Liver (tissue), 9 donors: ENCODE measurements around the gene PINLYP. TPM values are rescaled to one million over a fixed set of nuclear protein-coding genes. Genes with fewer than 3 reads are reported as not detected.
A peak's percentile ranks its signal among the peaks of the same experiment; 100 is the strongest.

Experiments used
- DNase-seq: peaks from one replicate; pipeline ENCODE4 v3.0.0-alpha.2; 2017; ENCODE audit warnings: low spot score
- H3K27ac ChIP-seq, 2 donors: one replicate each; pipeline ENCODE4 v1.7.0; 2013; ENCODE audit warnings: inconsistent platforms in 2 of 2, low read length in 2 of 2, control low read depth in 1 of 2, low read depth in 1 of 2, mild to moderate bottlenecking in 1 of 2
- H3K27me3 ChIP-seq, 4 donors: one replicate each; pipeline versions ENCODE4 v1.6.1 to v1.7.0; 2013; ENCODE audit warnings: low read length in 3 of 4, inconsistent platforms in 1 of 4, mild to moderate bottlenecking in 1 of 4, moderate library complexity in 1 of 4; ENCODE audit not compliant: control insufficient read depth in 4 of 4, insufficient read depth in 4 of 4
- H3K36me3 ChIP-seq, 4 donors: one replicate each; pipeline versions ENCODE4 v1.6.1 to v1.7.0; 2013; ENCODE audit warnings: low read length in 3 of 4, mild to moderate bottlenecking in 3 of 4, low read depth in 1 of 4, moderate library complexity in 1 of 4; ENCODE audit not compliant: control insufficient read depth in 4 of 4, insufficient read depth in 3 of 4
- H3K4me1 ChIP-seq, 4 donors: one replicate each; pipeline versions ENCODE4 v1.6.1 to v1.7.0; 2013; ENCODE audit warnings: low read length in 3 of 4, mild to moderate bottlenecking in 3 of 4, moderate library complexity in 1 of 4; ENCODE audit not compliant: control insufficient read depth in 4 of 4, insufficient read depth in 4 of 4
- H3K4me3 ChIP-seq, 3 donors: one replicate each; pipeline versions ENCODE4 v1.6.1 to v1.7.0; 2013; ENCODE audit warnings: low read length in 3 of 3, control low read depth in 1 of 3, low read depth in 1 of 3, mild to moderate bottlenecking in 1 of 3
- H3K9ac ChIP-seq, 2 donors: one replicate each; pipeline ENCODE4 v1.7.0; 2013; ENCODE audit warnings: low read length in 2 of 2, mild to moderate bottlenecking in 2 of 2, moderate library complexity in 2 of 2, control low read depth in 1 of 2, low read depth in 1 of 2
- H3K9me3 ChIP-seq, 4 donors: one replicate each; pipeline versions ENCODE4 v1.6.1 to v1.7.0; 2013; ENCODE audit warnings: low read length in 3 of 4; ENCODE audit not compliant: control insufficient read depth in 4 of 4
- EGR1 ChIP-seq, 2 donors: IDR thresholded peaks; 2 replicates each; pipeline ENCODE4 v1.6.1; 2016 to 2018; ENCODE audit warnings: antibody characterized with exemption in 2 of 2, low read depth in 2 of 2
- FOXA1 ChIP-seq: IDR thresholded peaks from 2 replicates; pipeline ENCODE4 v1.6.1; 2016; ENCODE audit warnings: antibody characterized with exemption
- FOXA2 ChIP-seq: IDR thresholded peaks from 2 replicates; pipeline ENCODE4 v1.6.1; 2016; ENCODE audit warnings: antibody characterized with exemption
- GABPA ChIP-seq, 2 donors: IDR thresholded peaks in 1 of 2; conservative IDR thresholded peaks in 1 of 2; 2 replicates each; pipeline ENCODE4 v1.6.1; 2016; ENCODE audit warnings: antibody characterized with exemption in 2 of 2, mild to moderate bottlenecking in 1 of 2, moderate library complexity in 1 of 2
- HNF4G ChIP-seq: IDR thresholded peaks from 2 replicates; pipeline ENCODE4 v1.6.1; 2016; ENCODE audit warnings: antibody characterized with exemption
- JUND ChIP-seq, 2 donors: IDR thresholded peaks; 2 replicates each; pipeline ENCODE4 v1.6.1; 2016; ENCODE audit warnings: antibody characterized with exemption in 2 of 2
- RAD21 ChIP-seq, 2 donors: IDR thresholded peaks; 2 replicates each; pipeline ENCODE4 v1.6.1; 2016; ENCODE audit warnings: antibody characterized with exemption in 2 of 2, mild to moderate bottlenecking in 2 of 2
- RXRA ChIP-seq, 2 donors: IDR thresholded peaks; 2 replicates each; pipeline ENCODE4 v1.6.1; 2017 to 2018; ENCODE audit warnings: antibody characterized with exemption in 2 of 2, mild to moderate bottlenecking in 1 of 2
- SP1 ChIP-seq: IDR thresholded peaks from 2 replicates; pipeline ENCODE4 v1.6.1; 2018; ENCODE audit warnings: antibody characterized with exemption, mild to moderate bottlenecking
- TAF1 ChIP-seq: conservative IDR thresholded peaks from 2 replicates; pipeline ENCODE4 v1.6.1; 2016; ENCODE audit warnings: antibody characterized with exemption, mild to moderate bottlenecking
- YY1 ChIP-seq: IDR thresholded peaks from 2 replicates; pipeline ENCODE4 v1.6.1; 2016; ENCODE audit warnings: antibody characterized with exemption, mild to moderate bottlenecking
- WGBS: extraction: QIAGEN DNeasy Blood & Tissue Kit; methylation state at CpG from one replicate; pipeline ENCODE4 v1.1.7; 2013; 5-methylcytosine and 5-hydroxymethylcytosine counted together
- polyA plus RNA-seq, 2 donors: library from polyadenylated mRNA; stranded (reverse) in 1 of 2; unstranded in 1 of 2; fragments of 200-250 nt in 1 of 2; fragments of >200 nt in 1 of 2; fragmentation: Nextera tagmentation in 1 of 2; extraction: Ambion mirVana in 1 of 2; gene quantifications; one replicate each; pipeline versions ENCODE4 v1.2.1 to v1.2.3, GENCODE V29; 2013 to 2015
- total RNA-seq, 2 donors: library from RNA; depleted of rRNA; stranded (reverse); fragments of >200 nt; gene quantifications; one replicate each; pipeline ENCODE4 v1.2.3, GENCODE V29; 2014
- TF ChIP-seq, protein P1 (sequence below): IDR thresholded peaks from 2 replicates; pipeline ENCODE4 v1.6.1; 2016; ENCODE audit warnings: antibody characterized with exemption
- TF ChIP-seq, protein P2 (sequence below): IDR thresholded peaks from 2 replicates; pipeline ENCODE4 v1.6.1; 2016; ENCODE audit warnings: antibody characterized with exemption
- TF ChIP-seq, protein P3 (sequence below): IDR thresholded peaks from 2 replicates; pipeline ENCODE4 v1.6.1; 2016; ENCODE audit warnings: antibody characterized with exemption, mild to moderate bottlenecking
- TF ChIP-seq, protein P4 (sequence below): fragments of 150-350 bp; IDR thresholded peaks from 2 replicates; pipeline ENCODE4 v1.5.1; 2017; ENCODE audit warnings: improper control_type of control experiment, low read depth, low read length; ENCODE audit not compliant: missing input control
- TF ChIP-seq, protein P5 (sequence below): IDR thresholded peaks from 2 replicates; pipeline ENCODE4 v1.6.1; 2016; ENCODE audit warnings: antibody characterized with exemption
- donor health status: healthy.
- donor health status: healthy.
- donor health status: healthy.
- donor health status: healthy.
- donor health status: healthy.

PINLYP gene
- total and polyA plus RNA-seq, 4 donors = 0.42 to 4.3 (median 0.57) TPM

DNA sequence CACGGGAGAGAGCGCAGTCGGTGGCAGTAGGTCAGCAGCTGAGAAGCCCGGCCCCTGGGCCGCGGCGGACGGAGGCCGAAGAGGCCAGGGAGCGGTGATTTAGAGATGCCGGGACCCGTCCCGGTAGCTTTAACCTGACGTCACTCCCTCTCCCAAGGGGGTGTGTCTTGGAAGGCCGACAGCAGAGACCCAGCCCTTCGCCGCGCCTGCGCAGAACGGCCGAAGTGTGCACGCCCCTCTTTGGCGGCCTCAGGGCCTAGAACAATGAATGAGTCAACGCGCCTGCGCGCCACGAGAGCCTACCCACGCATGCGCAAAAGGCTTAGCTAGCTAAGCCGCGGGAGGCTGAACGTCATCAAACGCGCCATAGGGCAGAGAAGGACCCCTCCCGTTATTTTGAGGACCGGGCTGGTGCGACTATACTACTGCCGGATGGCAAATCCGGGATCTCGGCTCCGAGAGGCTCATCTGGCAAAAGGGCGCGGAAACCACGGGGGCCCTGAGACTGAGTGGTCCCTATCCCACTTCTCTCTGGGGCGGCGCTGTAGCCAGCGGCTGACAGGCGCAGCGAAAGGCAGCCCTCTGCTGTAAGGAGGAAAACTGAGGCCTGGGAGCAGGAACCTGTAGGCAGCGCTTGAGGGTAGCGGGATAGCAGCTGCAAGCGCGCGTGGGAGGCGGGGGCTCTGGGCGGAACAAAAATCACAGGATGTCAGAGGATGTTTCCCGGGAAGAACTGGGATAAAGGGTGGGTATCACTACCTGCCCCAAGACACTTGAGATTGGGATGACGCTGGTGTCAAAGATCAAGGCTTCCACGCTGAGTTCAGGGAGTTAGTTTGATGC lies 20.6 kb downstream of the PINLYP start, which contains the start of the genes IRGQ and ZNF576 (continued):
- TF ChIP-seq, protein P1, sequence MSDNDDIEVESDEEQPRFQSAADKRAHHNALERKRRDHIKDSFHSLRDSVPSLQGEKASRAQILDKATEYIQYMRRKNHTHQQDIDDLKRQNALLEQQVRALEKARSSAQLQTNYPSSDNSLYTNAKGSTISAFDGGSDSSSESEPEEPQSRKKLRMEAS = peak; percentile 84
- TF ChIP-seq, protein P2, sequence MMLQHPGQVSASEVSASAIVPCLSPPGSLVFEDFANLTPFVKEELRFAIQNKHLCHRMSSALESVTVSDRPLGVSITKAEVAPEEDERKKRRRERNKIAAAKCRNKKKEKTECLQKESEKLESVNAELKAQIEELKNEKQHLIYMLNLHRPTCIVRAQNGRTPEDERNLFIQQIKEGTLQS = peak; percentile 71
- no peak for TF ChIP-seq TAF1
- TF ChIP-seq RAD21 (IDR thresholded peaks at IDR 0.05) = peak; percentile 34 to 42
- TF ChIP-seq HNF4G = no peak

DNA sequence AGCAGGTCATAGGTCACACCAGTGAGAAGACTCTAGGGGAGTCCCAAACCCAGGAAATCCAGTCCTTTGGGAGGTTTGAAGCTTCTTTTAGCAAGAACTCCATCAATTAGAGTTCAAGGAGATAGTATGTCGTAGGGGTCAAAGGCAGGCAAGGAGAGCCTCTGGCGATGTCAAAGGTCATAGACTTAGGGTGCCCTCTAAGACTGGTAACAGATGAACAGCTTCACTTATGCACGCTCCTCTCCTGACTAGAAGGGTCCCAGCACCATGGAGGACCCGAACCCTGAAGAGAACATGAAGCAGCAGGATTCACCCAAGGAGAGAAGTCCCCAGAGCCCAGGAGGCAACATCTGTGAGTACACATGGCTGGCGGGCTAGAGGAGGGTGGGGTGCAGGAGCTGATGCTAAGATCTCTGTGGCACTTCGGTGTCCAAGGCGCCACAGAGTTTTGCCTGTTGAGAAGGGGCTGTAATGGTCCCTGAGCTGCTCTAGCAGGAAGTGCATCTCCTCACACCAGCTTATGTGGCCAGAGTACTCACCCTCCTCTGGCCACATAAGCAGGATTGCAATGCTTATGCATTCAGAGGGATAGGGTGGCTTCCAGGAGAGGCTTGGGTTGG lies 21.4 kb downstream of the PINLYP start:
- Histone ChIP-seq H3K9me3 (no peaks in the 10 kb centered on the region), H3K27me3 (no peaks in the 10 kb centered on the region), H3K4me1 (peaks cover 6 to 40% (median 33%) of the 10 kb centered on the region in 4 donors), H3K9ac (peak overlapping the region; percentile 73 to 93), H3K36me3 (peaks cover 8 to 21% (median 19%) of the 10 kb centered on the region in 4 donors), H3K4me3 (peak overlapping the region; percentile 66 to 90 (median 78)), H3K27ac (peak overlapping the region; percentile 89 to 97)
- DNase-seq = no peak
- TF ChIP-seq, protein P2 = no peak
- no peak for TF ChIP-seq EGR1 (IDR thresholded peaks at IDR 0.05; ENCODE audit: low read depth in 2 of 2)
- no peak for TF ChIP-seq JUND (IDR thresholded peaks at IDR 0.05)
- TF ChIP-seq, protein P3, sequence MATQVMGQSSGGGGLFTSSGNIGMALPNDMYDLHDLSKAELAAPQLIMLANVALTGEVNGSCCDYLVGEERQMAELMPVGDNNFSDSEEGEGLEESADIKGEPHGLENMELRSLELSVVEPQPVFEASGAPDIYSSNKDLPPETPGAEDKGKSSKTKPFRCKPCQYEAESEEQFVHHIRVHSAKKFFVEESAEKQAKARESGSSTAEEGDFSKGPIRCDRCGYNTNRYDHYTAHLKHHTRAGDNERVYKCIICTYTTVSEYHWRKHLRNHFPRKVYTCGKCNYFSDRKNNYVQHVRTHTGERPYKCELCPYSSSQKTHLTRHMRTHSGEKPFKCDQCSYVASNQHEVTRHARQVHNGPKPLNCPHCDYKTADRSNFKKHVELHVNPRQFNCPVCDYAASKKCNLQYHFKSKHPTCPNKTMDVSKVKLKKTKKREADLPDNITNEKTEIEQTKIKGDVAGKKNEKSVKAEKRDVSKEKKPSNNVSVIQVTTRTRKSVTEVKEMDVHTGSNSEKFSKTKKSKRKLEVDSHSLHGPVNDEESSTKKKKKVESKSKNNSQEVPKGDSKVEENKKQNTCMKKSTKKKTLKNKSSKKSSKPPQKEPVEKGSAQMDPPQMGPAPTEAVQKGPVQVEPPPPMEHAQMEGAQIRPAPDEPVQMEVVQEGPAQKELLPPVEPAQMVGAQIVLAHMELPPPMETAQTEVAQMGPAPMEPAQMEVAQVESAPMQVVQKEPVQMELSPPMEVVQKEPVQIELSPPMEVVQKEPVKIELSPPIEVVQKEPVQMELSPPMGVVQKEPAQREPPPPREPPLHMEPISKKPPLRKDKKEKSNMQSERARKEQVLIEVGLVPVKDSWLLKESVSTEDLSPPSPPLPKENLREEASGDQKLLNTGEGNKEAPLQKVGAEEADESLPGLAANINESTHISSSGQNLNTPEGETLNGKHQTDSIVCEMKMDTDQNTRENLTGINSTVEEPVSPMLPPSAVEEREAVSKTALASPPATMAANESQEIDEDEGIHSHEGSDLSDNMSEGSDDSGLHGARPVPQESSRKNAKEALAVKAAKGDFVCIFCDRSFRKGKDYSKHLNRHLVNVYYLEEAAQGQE = no peak
- WGBS = 29% methylated on average over 7 of the region's 7 CpGs

DNA sequence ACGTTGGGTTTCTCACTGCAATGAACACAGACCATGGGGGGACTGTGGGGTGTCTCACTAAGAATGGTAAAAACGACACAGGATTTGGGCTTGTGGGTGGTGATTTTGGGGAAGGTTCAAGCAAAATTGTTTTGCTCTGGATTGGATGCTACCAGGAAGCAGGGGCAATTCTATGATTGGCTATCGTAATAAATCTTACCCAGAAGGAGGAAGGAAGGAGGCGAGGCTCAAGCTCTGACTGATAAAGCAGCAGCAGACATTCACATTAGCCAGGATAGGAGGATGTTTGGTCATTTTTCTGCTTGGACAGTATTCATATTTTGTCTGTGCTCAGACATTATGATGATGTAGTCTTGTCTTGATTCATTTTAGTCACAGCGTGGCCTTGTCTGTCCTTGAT lies 22.3 kb downstream of the PINLYP start:
- H3K36me3 ChIP-seq = peaks cover 4 to 19% (median 16%) of the 10 kb centered on the region in 4 donors
- H3K4me1 ChIP-seq = peaks cover 6 to 40% (median 33%) of the 10 kb centered on the region in 4 donors
- no peak overlapping the region for H3K27ac ChIP-seq
- no peaks in the 10 kb centered on the region for H3K9me3 ChIP-seq
- 65% methylated on average over 5 of the region's 5 CpGs for WGBS
- no peaks in the 10 kb centered on the region for H3K27me3 ChIP-seq
- H3K4me3 ChIP-seq = no peak overlapping the region
- no peak for DNase-seq
- H3K9ac ChIP-seq = no peak overlapping the region
- TF ChIP-seq SP1 (no peak), JUND (IDR thresholded peaks at IDR 0.05) (no peak), YY1 (no peak), HNF4G (no peak), RXRA (IDR thresholded peaks at IDR 0.05) (no peak), FOXA2 (no peak), FOXA1 (no peak), GABPA (IDR thresholded peaks at IDR 0.05 in 1 of 2, conservative IDR thresholded peaks at IDR 0.05 in 1 of 2) (no peak)
- TF ChIP-seq, protein P4, sequence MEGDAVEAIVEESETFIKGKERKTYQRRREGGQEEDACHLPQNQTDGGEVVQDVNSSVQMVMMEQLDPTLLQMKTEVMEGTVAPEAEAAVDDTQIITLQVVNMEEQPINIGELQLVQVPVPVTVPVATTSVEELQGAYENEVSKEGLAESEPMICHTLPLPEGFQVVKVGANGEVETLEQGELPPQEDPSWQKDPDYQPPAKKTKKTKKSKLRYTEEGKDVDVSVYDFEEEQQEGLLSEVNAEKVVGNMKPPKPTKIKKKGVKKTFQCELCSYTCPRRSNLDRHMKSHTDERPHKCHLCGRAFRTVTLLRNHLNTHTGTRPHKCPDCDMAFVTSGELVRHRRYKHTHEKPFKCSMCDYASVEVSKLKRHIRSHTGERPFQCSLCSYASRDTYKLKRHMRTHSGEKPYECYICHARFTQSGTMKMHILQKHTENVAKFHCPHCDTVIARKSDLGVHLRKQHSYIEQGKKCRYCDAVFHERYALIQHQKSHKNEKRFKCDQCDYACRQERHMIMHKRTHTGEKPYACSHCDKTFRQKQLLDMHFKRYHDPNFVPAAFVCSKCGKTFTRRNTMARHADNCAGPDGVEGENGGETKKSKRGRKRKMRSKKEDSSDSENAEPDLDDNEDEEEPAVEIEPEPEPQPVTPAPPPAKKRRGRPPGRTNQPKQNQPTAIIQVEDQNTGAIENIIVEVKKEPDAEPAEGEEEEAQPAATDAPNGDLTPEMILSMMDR = no peak
- TF ChIP-seq, protein P5, sequence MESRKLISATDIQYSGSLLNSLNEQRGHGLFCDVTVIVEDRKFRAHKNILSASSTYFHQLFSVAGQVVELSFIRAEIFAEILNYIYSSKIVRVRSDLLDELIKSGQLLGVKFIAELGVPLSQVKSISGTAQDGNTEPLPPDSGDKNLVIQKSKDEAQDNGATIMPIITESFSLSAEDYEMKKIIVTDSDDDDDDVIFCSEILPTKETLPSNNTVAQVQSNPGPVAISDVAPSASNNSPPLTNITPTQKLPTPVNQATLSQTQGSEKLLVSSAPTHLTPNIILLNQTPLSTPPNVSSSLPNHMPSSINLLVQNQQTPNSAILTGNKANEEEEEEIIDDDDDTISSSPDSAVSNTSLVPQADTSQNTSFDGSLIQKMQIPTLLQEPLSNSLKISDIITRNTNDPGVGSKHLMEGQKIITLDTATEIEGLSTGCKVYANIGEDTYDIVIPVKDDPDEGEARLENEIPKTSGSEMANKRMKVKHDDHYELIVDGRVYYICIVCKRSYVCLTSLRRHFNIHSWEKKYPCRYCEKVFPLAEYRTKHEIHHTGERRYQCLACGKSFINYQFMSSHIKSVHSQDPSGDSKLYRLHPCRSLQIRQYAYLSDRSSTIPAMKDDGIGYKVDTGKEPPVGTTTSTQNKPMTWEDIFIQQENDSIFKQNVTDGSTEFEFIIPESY = no peak
- TF ChIP-seq, protein P2 = no peak
